Heart left ventricle (tissue), 16 donors: ENCODE data around the gene MON1A. TPM values are rescaled to one million over a fixed set of nuclear protein-coding genes. Genes with fewer than 3 reads are reported as not detected.

Experiments
- ATAC-seq, 4 donors: fragments of 200-7000 bp; cut with Tn5 transposase; one replicate each; pipeline ENCODE4 v1.9.1; 2020 to 2022; ENCODE audit warnings: moderate library complexity in 4 of 4, mild to moderate bottlenecking in 3 of 4, moderate number of reproducible peaks in 1 of 4
- DNase-seq, 5 donors: peaks; one replicate each; pipeline ENCODE4 v3.0.0-alpha.2; 2020
- H3K27ac ChIP-seq, 12 donors: fragments of 200-600 bp; sonication (generic) in 4 of 12; one replicate each; pipeline versions ENCODE4 v1.5.0 to v1.8.0; 2016 to 2022; ENCODE audit warnings: mild to moderate bottlenecking in 2 of 12
- H3K27me3 ChIP-seq, 9 donors: fragments of 200-600 bp; sonication (generic) in 2 of 9; one replicate each; pipeline versions ENCODE4 v1.5.1 to v1.8.0; 2016 to 2022; ENCODE audit warnings: mild to moderate bottlenecking in 3 of 9
- H3K36me3 ChIP-seq, 9 donors: fragments of 200-600 bp; sonication (generic) in 2 of 9; one replicate each; pipeline versions ENCODE4 v1.5.0 to v1.8.0; 2018 to 2022; ENCODE audit warnings: mild to moderate bottlenecking in 2 of 9
- H3K4me1 ChIP-seq, 12 donors: fragments of 200-600 bp; sonication (generic) in 4 of 12; one replicate each; pipeline versions ENCODE4 v1.5.0 to v1.8.0; 2016 to 2022; ENCODE audit warnings: mild to moderate bottlenecking in 3 of 12
- H3K4me3 ChIP-seq, 12 donors: fragments of 200-600 bp; sonication (generic) in 4 of 12; one replicate each; pipeline versions ENCODE4 v1.5.0 to v1.8.0; 2017 to 2022; ENCODE audit warnings: mild to moderate bottlenecking in 9 of 12, moderate library complexity in 4 of 12
- H3K9me3 ChIP-seq, 12 donors: fragments of 200-600 bp; sonication (generic) in 4 of 12; one replicate each; pipeline versions ENCODE4 v1.5.0 to v1.8.0; 2016 to 2022; ENCODE audit warnings: mild to moderate bottlenecking in 1 of 12
- CTCF ChIP-seq, 12 donors: fragments of 200-600 bp; sonication (generic) in 4 of 12; IDR thresholded peaks; one replicate each; pipeline versions ENCODE4 v1.5.0 to v1.8.0; 2018 to 2022; ENCODE audit warnings: antibody characterized with exemption in 12 of 12, mild to moderate bottlenecking in 5 of 12
- POLR2A ChIP-seq, 2 donors: fragments of 450-650 bp; IDR thresholded peaks; one replicate each; pipeline ENCODE4 v1.6.1; 2017; ENCODE audit warnings: antibody characterized with exemption in 2 of 2, mild to moderate bottlenecking in 2 of 2, moderate library complexity in 2 of 2
- WGBS, 4 donors: extraction: QIAGEN DNeasy Blood & Tissue Kit in 2 of 4; methylation state at CpG; one replicate each; pipeline versions ENCODE4 v1.1.5 to v1.1.7; 2013 to 2018; 5-methylcytosine and 5-hydroxymethylcytosine counted together
- intact Hi-C, 10 donors: fragments of 100-400 bp; cut with DNase I; formaldehyde crosslinking; loops; one replicate each; pipeline versions ENCODE4 v1.11.1 to v1.14.2; 2022
- polyA plus RNA-seq, 2 donors: library from polyadenylated mRNA; stranded (reverse); fragments of 200-250 nt; gene quantifications; one replicate each; pipeline ENCODE4 v1.2.3, GENCODE V29; 2013
- total RNA-seq, 9 donors: library from RNA; depleted of rRNA in 2 of 9; stranded (reverse); fragments of >200 nt in 2 of 9; fragmentation: NEBNext Ultra II Directional in 3 of 9; extraction: Animal tissue kit (Norgen Biotek cat#: 25700) in 3 of 9; gene quantifications; one replicate each; pipeline versions ENCODE4 v1.1.0 to v1.2.4, GENCODE V29; 2016 to 2023
- donor health status: ischemic (EF 13 %, LVEDD 7.1; RV severe dilation, severe dysfunction).
- donor health status: healthy with polysubstance abuse.
- donor health status: DM: no; HTN: yes; CAD: no.
- donor health status: DM: no; HTN: no; CAD: no.
- donor health status: ischemic (EF 25% LVEDD 6.9; RV normal size, moderate dysfunction).
- donor health status: ischemic (EF 25% LVEDD 5.7; RV mildly dilated, moderate dysfunction).
- donor health status: healthy.
- donor health status: DM: yes; HTN: yes; CAD: no.
- donor health status: ischemic (EF 35%, LVEDD 5.7; RV mildly dilated, moderate dysfunction).
- donor health status: nonischemic (EF 11% LVEDD 7.7; RV severe dilation, severe dysfunction).
- donor health status: DM: yes; HTN: yes; CAD: no.
- donor health status: PGD.
- donor health status: ischemic (EF 29% LVEDD 5.4; RV normal size, mild dysfunction).
- donor health status: nonischemic (EF 23%, LVEDD 6.1; RV moderate dilation, normal function).

The MON1A gene
- total and polyA plus RNA-seq, 11 donors = 4.8 to 16.3 (median 7.7) TPM

- Histone ChIP-seq H3K27me3 (peaks cover 10 to 45% (median 30%) of the 10 kb centered on the region in 9 donors), H3K27ac (no peak within 1 kb of the TSS), H3K4me1 (peaks cover 0 to 14% (median 11%) of the 10 kb centered on the region in 12 donors), H3K9me3 (no peaks in the 10 kb centered on the region), H3K4me3 (peak within 1 kb of the TSS; percentile 1 to 49 (median 34)), H3K36me3 (no peaks in the 10 kb centered on the region)
- WGBS, 4 donors = 1 to 5% (median 3%) methylated on average over 22 to 59 of the region's 59 CpGs
- no peak for DNase-seq
- intact Hi-C loops = no loop called here
- no peak for ATAC-seq
- no peak for TF ChIP-seq POLR2A (IDR thresholded peaks at IDR 0.05)
These were observed 60.0 kb downstream of the MON1A start, which contains the start of gene CAMKV for GRCh38 chr3:49869525-49870126. Gene CAMKV, minus strand, starts transcription at chr3:49869906. Its CDS starts 7,518 bp downstream, at chr3:49862388.

GRCh38 chr3:49868862-49869466 is 60.6 kb downstream of the MON1A start:
- no peaks in the 10 kb centered on the region for H3K9me3 ChIP-seq
- H3K4me3 ChIP-seq = peak overlapping the region in 10 of 12 donors; percentile 14 to 49 (median 37)
- 3 to 13% (median 8%) methylated on average over 9 to 23 of the region's 23 CpGs for WGBS, 4 donors
- DNase-seq = no peak
- intact Hi-C loops = no loop called here
- H3K27ac ChIP-seq = no peak overlapping the region
- ATAC-seq = no peak
- TF ChIP-seq CTCF (IDR thresholded peaks at IDR 0.05) = no peak
- no peak for TF ChIP-seq POLR2A (IDR thresholded peaks at IDR 0.05)
- H3K27me3 ChIP-seq = peaks cover 10 to 45% (median 30%) of the 10 kb centered on the region in 9 donors
- H3K36me3 ChIP-seq = no peaks in the 10 kb centered on the region
- H3K4me1 ChIP-seq = peaks cover 0 to 14% (median 11%) of the 10 kb centered on the region in 12 donors

- H3K4me3 ChIP-seq = no peak overlapping the region
- H3K9me3 ChIP-seq = no peaks in the 10 kb centered on the region
- intact Hi-C loops = no loop called here
These were observed 61.7 kb downstream of the MON1A start for GRCh38 chr3:49867871-49868321.

GRCh38 chr3:49867400-49867799 is 62.2 kb downstream of the MON1A start:
- DNase-seq (no peak), ATAC-seq (no peak)
- no peaks in the 10 kb centered on the region for H3K36me3 ChIP-seq
- no peak overlapping the region for H3K4me3 ChIP-seq
- no peaks in the 10 kb centered on the region for H3K9me3 ChIP-seq
- intact Hi-C loops = no loop called here
- no peak for TF ChIP-seq POLR2A (IDR thresholded peaks at IDR 0.05)
- no peak for TF ChIP-seq CTCF (IDR thresholded peaks at IDR 0.05)
- H3K27me3 ChIP-seq = peaks cover 10 to 52% (median 30%) of the 10 kb centered on the region in 9 donors
- WGBS, 4 donors = 79 to 94% (median 89%) methylated on average over 1 of the region's 1 CpG
- no peak overlapping the region for H3K27ac ChIP-seq
- H3K4me1 ChIP-seq = peaks cover 0 to 14% (median 11%) of the 10 kb centered on the region in 12 donors

More at GRCh38 chr3:49867871-49868321, 61.7 kb downstream of the MON1A start:
- TF ChIP-seq POLR2A (IDR thresholded peaks at IDR 0.05) (no peak), CTCF (IDR thresholded peaks at IDR 0.05) (no peak)
- 14 to 23% (median 19%) methylated on average over 7 of the region's 7 CpGs for WGBS, 4 donors
- H3K36me3 ChIP-seq = no peaks in the 10 kb centered on the region
- ATAC-seq (peak in 2 of 4 donors; percentile 42), DNase-seq (no peak)
- H3K27me3 ChIP-seq = peaks cover 10 to 52% (median 30%) of the 10 kb centered on the region in 9 donors
- peaks cover 0 to 14% (median 11%) of the 10 kb centered on the region in 12 donors for H3K4me1 ChIP-seq
- H3K27ac ChIP-seq = no peak overlapping the region
